GM06990 (cell line): ENCODE measurements around the gene MAPKAP1.
"Not testable (repeated sequence)": the region's sequence is repeated elsewhere in the genome, so short reads cannot be mapped to it uniquely, and the experiment has no call there.

Experiments
- DNase-seq: peaks from one replicate; pipeline ENCODE4 v3.0.0-alpha.2; 2011; ENCODE audit not compliant: insufficient read length; ENCODE audit errors: extremely low read depth
- H3K27me3 ChIP-seq: replicated peaks from 2 replicates; pipeline ENCODE4 v1.6.0; 2011; ENCODE audit warnings: low read length; ENCODE audit not compliant: control insufficient read depth, insufficient read depth
- H3K36me3 ChIP-seq: 2 replicates; pipeline ENCODE4 v1.5.1; 2011; ENCODE audit warnings: low read length; ENCODE audit not compliant: control insufficient read depth, insufficient read depth
- H3K4me3 ChIP-seq: replicated peaks from 2 replicates; pipeline ENCODE4 v1.5.1; 2011; ENCODE audit warnings: low read depth, mild to moderate bottlenecking, control low read depth, low read length
- TF ChIP-seq, protein P1 (sequence below): IDR thresholded peaks from 2 replicates; pipeline ENCODE4 v1.5.1; 2011; ENCODE audit warnings: low read length, control low read depth, mild to moderate bottlenecking, inconsistent platforms; ENCODE audit not compliant: insufficient read depth, poor library complexity, severe bottlenecking

The MAPKAP1 gene

DNA sequence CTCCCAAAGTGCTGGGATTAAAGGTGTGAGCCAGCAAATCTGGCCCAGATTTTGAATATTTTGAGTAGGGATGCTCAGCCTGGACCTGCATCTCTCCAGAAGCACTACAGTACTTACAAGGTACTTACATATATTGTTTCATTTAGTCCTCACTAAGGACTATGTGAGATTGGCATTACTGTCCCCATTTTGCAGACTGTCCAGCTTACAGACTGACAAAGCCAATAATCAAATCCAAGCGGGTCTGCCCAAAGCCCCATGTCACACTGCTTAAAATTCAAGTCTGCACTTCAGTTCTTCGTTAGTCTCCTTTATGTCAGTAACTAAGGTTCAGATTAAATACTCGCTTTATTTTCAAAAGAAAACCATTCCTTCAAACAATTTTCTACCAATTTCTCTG is 7.1 kb downstream of the MAPKAP1 start:
- no peaks in the 10 kb centered on the region for H3K27me3 ChIP-seq
- no peaks in the 10 kb centered on the region for H3K36me3 ChIP-seq
- DNase-seq, result no peak
- H3K4me3 ChIP-seq, result no peak overlapping the region
- TF ChIP-seq, protein P1, sequence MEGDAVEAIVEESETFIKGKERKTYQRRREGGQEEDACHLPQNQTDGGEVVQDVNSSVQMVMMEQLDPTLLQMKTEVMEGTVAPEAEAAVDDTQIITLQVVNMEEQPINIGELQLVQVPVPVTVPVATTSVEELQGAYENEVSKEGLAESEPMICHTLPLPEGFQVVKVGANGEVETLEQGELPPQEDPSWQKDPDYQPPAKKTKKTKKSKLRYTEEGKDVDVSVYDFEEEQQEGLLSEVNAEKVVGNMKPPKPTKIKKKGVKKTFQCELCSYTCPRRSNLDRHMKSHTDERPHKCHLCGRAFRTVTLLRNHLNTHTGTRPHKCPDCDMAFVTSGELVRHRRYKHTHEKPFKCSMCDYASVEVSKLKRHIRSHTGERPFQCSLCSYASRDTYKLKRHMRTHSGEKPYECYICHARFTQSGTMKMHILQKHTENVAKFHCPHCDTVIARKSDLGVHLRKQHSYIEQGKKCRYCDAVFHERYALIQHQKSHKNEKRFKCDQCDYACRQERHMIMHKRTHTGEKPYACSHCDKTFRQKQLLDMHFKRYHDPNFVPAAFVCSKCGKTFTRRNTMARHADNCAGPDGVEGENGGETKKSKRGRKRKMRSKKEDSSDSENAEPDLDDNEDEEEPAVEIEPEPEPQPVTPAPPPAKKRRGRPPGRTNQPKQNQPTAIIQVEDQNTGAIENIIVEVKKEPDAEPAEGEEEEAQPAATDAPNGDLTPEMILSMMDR, result no peak

DNA sequence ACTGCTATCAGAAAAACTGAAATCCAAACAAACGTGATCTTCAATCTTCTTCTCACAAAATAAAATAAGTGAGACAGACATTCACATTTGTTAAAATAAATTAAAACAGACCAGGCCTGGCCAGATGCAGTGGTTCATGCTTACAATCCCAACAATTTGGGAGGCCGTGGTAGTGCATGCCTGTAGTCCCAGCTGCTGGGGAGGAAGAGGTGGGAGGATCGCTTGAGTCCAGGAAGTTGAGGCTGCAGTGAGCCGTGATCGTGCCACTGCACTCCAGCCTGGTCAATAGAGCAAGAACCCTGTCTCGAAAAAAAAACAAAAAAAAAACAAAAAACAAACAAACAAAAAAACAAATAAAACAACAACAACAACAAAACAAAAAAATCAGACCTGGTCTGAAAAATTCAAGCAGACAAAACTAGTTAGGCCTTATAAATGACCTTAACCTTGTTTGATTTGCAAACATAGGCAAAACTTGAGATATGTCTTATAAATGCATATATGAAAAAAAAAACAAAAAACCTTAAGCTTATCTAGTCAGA is 10.8 kb downstream of the MAPKAP1 start:
- H3K27me3 ChIP-seq, result no peaks in the 10 kb centered on the region

DNA sequence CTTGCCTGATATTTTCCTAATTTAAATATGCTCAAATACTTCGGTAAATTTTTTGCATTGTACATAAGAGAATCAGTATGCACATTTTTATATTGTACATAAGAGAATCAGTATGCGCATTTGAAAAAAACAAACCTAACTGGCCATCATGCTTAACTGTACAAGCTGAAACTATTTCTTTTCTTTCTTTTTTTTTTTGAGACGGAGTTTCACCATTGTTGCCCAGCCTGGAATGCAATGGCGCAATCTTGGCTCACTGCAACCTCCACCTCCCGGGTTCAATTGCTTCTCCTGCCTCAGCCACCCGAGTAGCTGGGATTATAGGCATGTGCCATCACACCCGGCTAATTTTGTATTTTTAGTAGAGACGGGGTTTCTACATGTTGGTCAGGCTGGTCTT is 11.5 kb downstream of the MAPKAP1 start:
- DNase-seq, H3K27me3 ChIP-seq, H3K36me3 ChIP-seq, H3K4me3 ChIP-seq: not testable (repeated sequence)

More for the DNA sequence above, 10.8 kb downstream of the MAPKAP1 start:
- DNase-seq, result no peak
- Histone ChIP-seq H3K4me3 (no peak overlapping the region), H3K36me3 (no peaks in the 10 kb centered on the region)
- TF ChIP-seq, protein P1, result no peak

DNA sequence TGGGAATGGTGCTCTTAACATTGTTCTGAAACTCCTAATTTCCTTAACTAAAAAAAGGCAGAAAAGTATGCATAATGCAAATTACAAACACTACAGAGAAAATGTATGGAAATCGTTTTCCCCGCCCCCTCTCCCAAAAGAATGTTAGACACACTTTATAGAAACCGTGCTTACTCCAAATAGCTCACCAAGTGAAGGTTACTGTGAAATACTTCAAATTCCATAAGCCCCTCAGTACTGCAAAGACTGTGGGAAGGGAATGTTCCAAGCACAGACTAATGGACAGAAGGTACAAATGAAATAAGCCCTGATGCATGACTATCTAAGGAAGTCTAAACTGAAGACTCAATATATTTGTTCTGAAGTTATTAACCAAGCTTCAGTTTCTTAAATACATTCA is 12.5 kb downstream of the MAPKAP1 start:
- TF ChIP-seq, protein P1, result no peak
- no peak for DNase-seq
- no peak overlapping the region for H3K4me3 ChIP-seq

DNA sequence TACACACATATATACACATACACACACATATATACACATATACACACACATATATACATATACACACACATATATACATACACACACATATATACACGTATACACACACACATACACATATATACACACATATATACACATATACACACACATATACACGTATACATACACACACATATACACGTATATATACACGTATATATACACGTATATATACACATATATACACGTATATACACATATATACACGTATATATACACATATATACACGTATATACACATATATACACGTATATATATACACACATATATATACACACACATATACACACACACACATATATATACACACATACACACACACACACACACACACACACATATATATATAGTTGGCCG is 13.5 kb downstream of the MAPKAP1 start:
- not testable (repeated sequence) for DNase-seq, H3K4me3 ChIP-seq, H3K27me3 ChIP-seq, H3K36me3 ChIP-seq

More for the DNA sequence above, 12.5 kb downstream of the MAPKAP1 start:
- no peaks in the 10 kb centered on the region; the same call in 1 of the 2 replicates for H3K36me3 ChIP-seq
- H3K27me3 ChIP-seq, result no peaks in the 10 kb centered on the region

DNA sequence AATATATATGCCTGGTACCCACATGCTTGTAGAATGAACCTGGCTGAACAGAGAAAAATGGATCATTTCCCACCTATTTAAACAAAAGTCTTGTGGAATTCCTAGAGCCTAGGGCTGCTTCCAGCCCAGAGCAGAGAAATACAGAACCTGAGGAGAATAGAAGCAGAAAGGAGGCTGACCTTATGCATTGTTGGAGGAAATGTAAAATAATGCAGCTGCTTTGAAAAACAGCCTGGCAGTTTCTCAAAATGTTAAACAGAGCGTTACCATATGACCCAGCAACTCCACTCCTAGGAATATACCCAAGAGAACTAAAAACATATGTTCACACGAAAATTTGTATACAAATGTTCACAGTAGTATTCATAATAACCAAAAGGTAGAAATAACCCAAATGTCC is 15.1 kb downstream of the MAPKAP1 start:
- DNase-seq, result no peak
- H3K4me3 ChIP-seq, result no peak overlapping the region
- H3K36me3 ChIP-seq, result no peaks in the 10 kb centered on the region; the same call in 1 of the 2 replicates
- TF ChIP-seq, protein P1, result no peak
- H3K27me3 ChIP-seq, result no peaks in the 10 kb centered on the region

DNA sequence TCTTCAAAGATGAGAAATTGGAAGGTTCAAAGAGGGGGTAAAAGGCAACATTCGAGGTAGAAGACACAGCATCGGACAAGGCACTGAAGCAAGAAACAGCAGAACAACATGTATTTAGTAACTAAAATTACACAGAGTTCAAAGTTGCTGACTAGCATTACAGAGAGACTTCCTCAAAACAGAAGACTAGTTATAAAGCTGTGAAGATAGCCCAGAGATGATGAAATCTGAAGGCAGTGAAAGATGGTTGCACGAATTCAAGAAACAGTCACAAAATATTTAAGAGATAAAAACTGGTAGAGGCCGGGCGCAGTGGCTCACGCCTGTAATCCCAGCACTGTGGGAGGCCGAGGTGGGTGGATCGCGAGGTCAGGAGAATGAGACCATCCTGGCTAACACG is 16.3 kb downstream of the MAPKAP1 start:
- Histone ChIP-seq H3K27me3 (no peaks in the 10 kb centered on the region), H3K36me3 (no peaks in the 10 kb centered on the region; the same call in 1 of the 2 replicates), H3K4me3 (no peak overlapping the region)
- DNase-seq, result no peak
- TF ChIP-seq, protein P1, result no peak
